Liver (tissue), 9 donors: ENCODE data around the gene NR4A1. TPM values are rescaled to one million over a fixed set of nuclear protein-coding genes. Genes with fewer than 3 reads are reported as not detected.

Experiments used
- DNase-seq: peaks from one replicate; pipeline ENCODE4 v3.0.0-alpha.2; 2017; ENCODE audit warnings: low spot score
- H3K27ac ChIP-seq, 2 donors: one replicate each; pipeline ENCODE4 v1.7.0; 2013; ENCODE audit warnings: inconsistent platforms in 2 of 2, low read length in 2 of 2, control low read depth in 1 of 2, low read depth in 1 of 2, mild to moderate bottlenecking in 1 of 2
- H3K27me3 ChIP-seq, 4 donors: one replicate each; pipeline versions ENCODE4 v1.6.1 to v1.7.0; 2013; ENCODE audit warnings: low read length in 3 of 4, inconsistent platforms in 1 of 4, mild to moderate bottlenecking in 1 of 4, moderate library complexity in 1 of 4; ENCODE audit not compliant: control insufficient read depth in 4 of 4, insufficient read depth in 4 of 4
- H3K36me3 ChIP-seq, 4 donors: one replicate each; pipeline versions ENCODE4 v1.6.1 to v1.7.0; 2013; ENCODE audit warnings: low read length in 3 of 4, mild to moderate bottlenecking in 3 of 4, low read depth in 1 of 4, moderate library complexity in 1 of 4; ENCODE audit not compliant: control insufficient read depth in 4 of 4, insufficient read depth in 3 of 4
- H3K4me1 ChIP-seq, 4 donors: one replicate each; pipeline versions ENCODE4 v1.6.1 to v1.7.0; 2013; ENCODE audit warnings: low read length in 3 of 4, mild to moderate bottlenecking in 3 of 4, moderate library complexity in 1 of 4; ENCODE audit not compliant: control insufficient read depth in 4 of 4, insufficient read depth in 4 of 4
- H3K4me3 ChIP-seq, 3 donors: one replicate each; pipeline versions ENCODE4 v1.6.1 to v1.7.0; 2013; ENCODE audit warnings: low read length in 3 of 3, control low read depth in 1 of 3, low read depth in 1 of 3, mild to moderate bottlenecking in 1 of 3
- H3K9ac ChIP-seq, 2 donors: one replicate each; pipeline ENCODE4 v1.7.0; 2013; ENCODE audit warnings: low read length in 2 of 2, mild to moderate bottlenecking in 2 of 2, moderate library complexity in 2 of 2, control low read depth in 1 of 2, low read depth in 1 of 2
- H3K9me3 ChIP-seq, 4 donors: one replicate each; pipeline versions ENCODE4 v1.6.1 to v1.7.0; 2013; ENCODE audit warnings: low read length in 3 of 4; ENCODE audit not compliant: control insufficient read depth in 4 of 4
- CTCF ChIP-seq: fragments of 150-350 bp; IDR thresholded peaks from 2 replicates; pipeline ENCODE4 v1.5.1; 2017; ENCODE audit warnings: improper control_type of control experiment, low read depth, low read length; ENCODE audit not compliant: missing input control
- EGR1 ChIP-seq, 2 donors: IDR thresholded peaks; 2 replicates each; pipeline ENCODE4 v1.6.1; 2016 to 2018; ENCODE audit warnings: antibody characterized with exemption in 2 of 2, low read depth in 2 of 2
- FOXA1 ChIP-seq: IDR thresholded peaks from 2 replicates; pipeline ENCODE4 v1.6.1; 2016; ENCODE audit warnings: antibody characterized with exemption
- FOXA2 ChIP-seq: IDR thresholded peaks from 2 replicates; pipeline ENCODE4 v1.6.1; 2016; ENCODE audit warnings: antibody characterized with exemption
- GABPA ChIP-seq, 2 donors: IDR thresholded peaks in 1 of 2; conservative IDR thresholded peaks in 1 of 2; 2 replicates each; pipeline ENCODE4 v1.6.1; 2016; ENCODE audit warnings: antibody characterized with exemption in 2 of 2, mild to moderate bottlenecking in 1 of 2, moderate library complexity in 1 of 2
- HNF4G ChIP-seq: IDR thresholded peaks from 2 replicates; pipeline ENCODE4 v1.6.1; 2016; ENCODE audit warnings: antibody characterized with exemption
- NR2F2 ChIP-seq: IDR thresholded peaks from 2 replicates; pipeline ENCODE4 v1.6.1; 2016; ENCODE audit warnings: antibody characterized with exemption
- RAD21 ChIP-seq, 2 donors: IDR thresholded peaks; 2 replicates each; pipeline ENCODE4 v1.6.1; 2016; ENCODE audit warnings: antibody characterized with exemption in 2 of 2, mild to moderate bottlenecking in 2 of 2
- REST ChIP-seq: IDR thresholded peaks from 2 replicates; pipeline ENCODE4 v1.6.1; 2016; ENCODE audit warnings: antibody characterized with exemption, mild to moderate bottlenecking
- RXRA ChIP-seq, 2 donors: IDR thresholded peaks; 2 replicates each; pipeline ENCODE4 v1.6.1; 2017 to 2018; ENCODE audit warnings: antibody characterized with exemption in 2 of 2, mild to moderate bottlenecking in 1 of 2
- SP1 ChIP-seq: IDR thresholded peaks from 2 replicates; pipeline ENCODE4 v1.6.1; 2018; ENCODE audit warnings: antibody characterized with exemption, mild to moderate bottlenecking
- YY1 ChIP-seq: IDR thresholded peaks from 2 replicates; pipeline ENCODE4 v1.6.1; 2016; ENCODE audit warnings: antibody characterized with exemption, mild to moderate bottlenecking
- ZBTB33 ChIP-seq: IDR thresholded peaks from 2 replicates; pipeline ENCODE4 v1.6.1; 2016; ENCODE audit warnings: antibody characterized with exemption
- WGBS: extraction: QIAGEN DNeasy Blood & Tissue Kit; methylation state at CpG from one replicate; pipeline ENCODE4 v1.1.7; 2013; 5-methylcytosine and 5-hydroxymethylcytosine counted together
- polyA plus RNA-seq, 2 donors: library from polyadenylated mRNA; stranded (reverse) in 1 of 2; unstranded in 1 of 2; fragments of 200-250 nt in 1 of 2; fragments of >200 nt in 1 of 2; fragmentation: Nextera tagmentation in 1 of 2; extraction: Ambion mirVana in 1 of 2; gene quantifications; one replicate each; pipeline versions ENCODE4 v1.2.1 to v1.2.3, GENCODE V29; 2013 to 2015
- total RNA-seq, 2 donors: library from RNA; depleted of rRNA; stranded (reverse); fragments of >200 nt; gene quantifications; one replicate each; pipeline ENCODE4 v1.2.3, GENCODE V29; 2014
- donor health status: healthy.
- donor health status: healthy.
- donor health status: healthy.
- donor health status: healthy.
- donor health status: healthy.

The NR4A1 gene
- total and polyA plus RNA-seq, 4 donors: 0.79 to 5.8 (median 3.4) TPM

- 89% methylated on average over 16 of the region's 16 CpGs for WGBS
- H3K27me3 ChIP-seq: no peaks in the 10 kb centered on the region
- no peak for TF ChIP-seq FOXA1
- TF ChIP-seq RAD21 (IDR thresholded peaks at IDR 0.05): no peak
- no peak for TF ChIP-seq CTCF
- no peak for TF ChIP-seq RXRA (IDR thresholded peaks at IDR 0.05)
- no peak for TF ChIP-seq ZBTB33
- no peak for TF ChIP-seq REST
- TF ChIP-seq GABPA (IDR thresholded peaks at IDR 0.05 in 1 of 2, conservative IDR thresholded peaks at IDR 0.05 in 1 of 2): no peak
- TF ChIP-seq FOXA2: no peak
- peaks cover 0 to 4% (median 2%) of the 10 kb centered on the region in 4 donors for H3K4me1 ChIP-seq
- no peak overlapping the region for H3K27ac ChIP-seq
- H3K9me3 ChIP-seq: no peaks in the 10 kb centered on the region
- DNase-seq: no peak
- H3K9ac ChIP-seq: no peak overlapping the region
- H3K4me3 ChIP-seq: no peak overlapping the region
- H3K36me3 ChIP-seq: peaks cover 0 to 2% (median 0%) of the 10 kb centered on the region in 4 donors
These were observed 37.5 kb upstream of the NR4A1 start for GRCh38 chr12:52013626-52014310.

GRCh38 chr12:52014567-52015530 lies 36.4 kb upstream of the NR4A1 start:
- TF ChIP-seq YY1 (no peak), CTCF (no peak), HNF4G (no peak), EGR1 (IDR thresholded peaks at IDR 0.05; ENCODE audit: low read depth in 2 of 2) (no peak), NR2F2 (no peak), REST (no peak), SP1 (no peak)
- Histone ChIP-seq H3K27me3 (no peaks in the 10 kb centered on the region), H3K9ac (no peak overlapping the region), H3K9me3 (no peaks in the 10 kb centered on the region), H3K36me3 (peaks cover 0 to 2% (median 0%) of the 10 kb centered on the region in 4 donors), H3K4me3 (peak overlapping the region in 1 of 3 donors; percentile 12), H3K27ac (no peak overlapping the region), H3K4me1 (peaks cover 0 to 4% (median 2%) of the 10 kb centered on the region in 4 donors)
- no peak for DNase-seq
- WGBS: 51% methylated on average over 93 of the region's 93 CpGs
